HepG2 (cell line): ENCODE results near the gene RPL5. TPM values are rescaled to one million over a fixed set of nuclear protein-coding genes. Genes with fewer than 3 reads are reported as not detected.

Experiments
- FLYWCH1 ChIP-seq: sonication (generic); formaldehyde crosslinking; IDR thresholded peaks from 2 replicates; pipeline ENCODE4 v1.8.1; 2023; ENCODE audit warnings: mild to moderate bottlenecking, missing genetic modification reagents
- HIVEP1 ChIP-seq: sonication (generic); formaldehyde crosslinking; IDR thresholded peaks from 2 replicates; pipeline ENCODE4 v1.4.0; 2020; ENCODE audit warnings: mild to moderate bottlenecking, missing genetic modification reagents
- HMG20A ChIP-seq: IDR thresholded peaks from 2 replicates; pipeline ENCODE4 v1.6.1; 2016; ENCODE audit warnings: borderline replicate concordance
- IKZF4 ChIP-seq: sonication (generic); formaldehyde crosslinking; IDR thresholded peaks from 2 replicates; pipeline ENCODE4 v1.5.1; 2020; ENCODE audit warnings: borderline replicate concordance, mild to moderate bottlenecking, low read depth, missing genetic modification reagents; ENCODE audit errors: not compliant biosample characterization
- KDM4B ChIP-seq: sonication (generic); formaldehyde crosslinking; IDR thresholded peaks from 2 replicates; pipeline ENCODE4 v1.4.0; 2020; ENCODE audit warnings: missing genetic modification reagents
- RARA ChIP-seq: IDR thresholded peaks from 2 replicates; pipeline ENCODE4 v1.6.1; 2016; ENCODE audit warnings: missing genetic modification reagents, missing compliant biosample characterization
- SMARCC2 ChIP-seq: fragments of 450-650 bp; IDR thresholded peaks from 2 replicates; pipeline ENCODE4 v1.6.1; 2017; ENCODE audit warnings: antibody characterized with exemption, mild to moderate bottlenecking
- ZBTB7B ChIP-seq: sonication (generic); formaldehyde crosslinking; IDR thresholded peaks from 2 replicates; pipeline ENCODE4 v1.4.0; 2020; ENCODE audit warnings: missing genetic modification reagents
- ZMYM3 ChIP-seq: sonication (generic); formaldehyde crosslinking; IDR thresholded peaks from 2 replicates; pipeline ENCODE4 v1.5.1; 2020; ENCODE audit warnings: mild to moderate bottlenecking, missing genetic modification reagents
- ZNF207 ChIP-seq: fragments of 450-650 bp; IDR thresholded peaks from 2 replicates; pipeline ENCODE4 v1.6.1; 2016; ENCODE audit warnings: antibody characterized with exemption, borderline replicate concordance
- ZNF296 ChIP-seq: sonication (generic); formaldehyde crosslinking; conservative IDR thresholded peaks from 2 replicates; pipeline ENCODE4 v1.5.0; 2020; ENCODE audit warnings: mild to moderate bottlenecking, missing genetic modification reagents
- polyA plus RNA-seq, 8 experiments: library from polyadenylated mRNA; depleted of rRNA in 3 of 8; stranded (reverse) in 7 of 8; unstranded in 1 of 8; fragments of >200 nt; fragmentation: Illumina TruSeq in 4 of 8; extraction: Trizol in 4 of 8; gene quantifications; 2 replicates each; pipeline versions ENCODE4 v1.2.1 to v1.2.3, GENCODE V29; 2011 to 2016; ENCODE audit warnings: low read depth in 4 of 8, missing spikeins in 1 of 8, mixed read lengths in 1 of 8; ENCODE audit not compliant: insufficient read depth in 1 of 8
- total RNA-seq, 5 experiments: library from RNA; depleted of rRNA; stranded (reverse); fragments of >200 nt; fragmentation: Illumina TruSeq; extraction: Trizol; gene quantifications; 2 replicates each; pipeline ENCODE4 v1.2.3, GENCODE V29; 2016; ENCODE audit warnings: low read depth in 1 of 5
- TF ChIP-seq, protein P1 (sequence below): sonication (generic); formaldehyde crosslinking; IDR thresholded peaks from 2 replicates; pipeline ENCODE4 v1.4.0; 2020; ENCODE audit warnings: missing genetic modification reagents, borderline replicate concordance
- TF ChIP-seq, protein P2 (sequence below): sonication (generic); formaldehyde crosslinking; IDR thresholded peaks from 2 replicates; pipeline ENCODE4 v1.5.1; 2020; ENCODE audit warnings: mild to moderate bottlenecking, missing genetic modification reagents, moderate library complexity
- TF ChIP-seq, protein P3 (sequence below): sonication (generic); formaldehyde crosslinking; IDR thresholded peaks from 2 replicates; pipeline ENCODE4 v1.8.0; 2022; ENCODE audit warnings: mild to moderate bottlenecking, missing genetic modification reagents, moderate library complexity
- TF ChIP-seq, protein P4 (sequence below): IDR thresholded peaks from 2 replicates; pipeline ENCODE4 v1.6.1; 2012; ENCODE audit warnings: inconsistent platforms
- TF ChIP-seq, protein P5 (sequence below): sonication (generic); formaldehyde crosslinking; IDR thresholded peaks from 2 replicates; pipeline ENCODE4 v1.4.0; 2020; ENCODE audit warnings: mild to moderate bottlenecking, missing genetic modification reagents, borderline replicate concordance
- TF ChIP-seq, protein P6 (sequence below): sonication (generic); formaldehyde crosslinking; IDR thresholded peaks from 2 replicates; pipeline ENCODE4; 2020; ENCODE audit warnings: missing genetic modification reagents, mild to moderate bottlenecking, borderline replicate concordance

Gene RPL5
- total and polyA plus RNA-seq, 2 of the 13 experiments (the other 11 are each of a cell fraction or from before 2014, with no cell fraction given): 2,304 to 2,520 TPM

DNA sequence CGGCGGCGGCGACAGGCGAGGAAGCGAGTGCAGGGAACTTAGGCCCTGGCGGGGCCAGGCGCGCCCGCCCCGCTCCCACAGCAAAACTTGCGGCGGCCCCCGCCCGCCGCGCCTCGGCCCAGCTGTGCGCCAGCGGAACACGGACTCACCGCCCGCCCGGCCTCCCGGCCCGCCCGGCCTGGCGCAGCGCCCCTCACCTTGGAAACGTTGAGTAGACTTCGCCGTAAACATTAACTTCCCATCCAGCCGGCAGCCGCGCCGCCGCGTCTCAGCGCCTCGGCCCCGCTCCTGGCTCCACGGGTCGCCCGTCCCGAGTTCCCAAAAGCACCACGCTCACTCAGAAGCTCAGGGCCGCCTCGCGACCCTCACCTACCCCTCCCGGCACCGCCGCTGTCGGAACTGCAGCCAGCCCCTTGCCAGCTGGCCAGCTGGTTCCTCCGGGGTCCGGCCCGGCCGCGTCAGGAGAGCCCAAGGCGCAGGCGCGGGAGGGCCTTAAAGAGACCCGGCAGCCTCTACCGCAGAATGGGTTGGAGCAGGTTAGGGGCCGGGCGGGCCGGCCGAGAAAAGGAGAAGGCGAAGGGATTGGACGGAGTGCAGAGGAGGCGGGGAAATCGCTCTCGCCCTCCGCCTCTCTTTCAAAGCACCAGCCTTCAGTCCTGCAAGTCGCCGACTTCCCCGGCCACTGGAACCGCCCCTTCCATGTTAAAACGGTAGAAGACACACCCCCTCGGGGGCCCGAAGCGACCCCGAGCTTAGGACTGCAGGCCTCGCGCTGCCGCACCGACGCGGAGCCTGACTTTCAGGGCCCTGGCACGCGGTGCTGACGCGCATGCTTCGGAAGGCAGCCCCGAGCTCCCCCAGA, 47.0 kb upstream of the RPL5 start, which contains the start of gene EVI5 (continued):
- TF ChIP-seq ZNF296 (CRISPR knock-in tag) (peak; percentile 50; the same call in 1 of the 2 replicates), RARA (CRISPR knock-in tag) (peak; percentile 75), ZMYM3 (0 out of 2 replicates have a peak, but pooled peaks have one; percentile 4), IKZF4 (CRISPR knock-in tag) (peak; percentile 96), ZNF207 (no peak), FLYWCH1 (CRISPR knock-in tag) (peak; percentile 98; the same call in 1 of the 2 replicates), KDM4B (CRISPR knock-in tag) (peak; percentile 35; the same call in 1 of the 2 replicates), HIVEP1 (CRISPR knock-in tag) (peak; percentile 91), SMARCC2 (no peak), HMG20A (no peak), ZBTB7B (peak; percentile 91)
- TF ChIP-seq, protein P1, sequence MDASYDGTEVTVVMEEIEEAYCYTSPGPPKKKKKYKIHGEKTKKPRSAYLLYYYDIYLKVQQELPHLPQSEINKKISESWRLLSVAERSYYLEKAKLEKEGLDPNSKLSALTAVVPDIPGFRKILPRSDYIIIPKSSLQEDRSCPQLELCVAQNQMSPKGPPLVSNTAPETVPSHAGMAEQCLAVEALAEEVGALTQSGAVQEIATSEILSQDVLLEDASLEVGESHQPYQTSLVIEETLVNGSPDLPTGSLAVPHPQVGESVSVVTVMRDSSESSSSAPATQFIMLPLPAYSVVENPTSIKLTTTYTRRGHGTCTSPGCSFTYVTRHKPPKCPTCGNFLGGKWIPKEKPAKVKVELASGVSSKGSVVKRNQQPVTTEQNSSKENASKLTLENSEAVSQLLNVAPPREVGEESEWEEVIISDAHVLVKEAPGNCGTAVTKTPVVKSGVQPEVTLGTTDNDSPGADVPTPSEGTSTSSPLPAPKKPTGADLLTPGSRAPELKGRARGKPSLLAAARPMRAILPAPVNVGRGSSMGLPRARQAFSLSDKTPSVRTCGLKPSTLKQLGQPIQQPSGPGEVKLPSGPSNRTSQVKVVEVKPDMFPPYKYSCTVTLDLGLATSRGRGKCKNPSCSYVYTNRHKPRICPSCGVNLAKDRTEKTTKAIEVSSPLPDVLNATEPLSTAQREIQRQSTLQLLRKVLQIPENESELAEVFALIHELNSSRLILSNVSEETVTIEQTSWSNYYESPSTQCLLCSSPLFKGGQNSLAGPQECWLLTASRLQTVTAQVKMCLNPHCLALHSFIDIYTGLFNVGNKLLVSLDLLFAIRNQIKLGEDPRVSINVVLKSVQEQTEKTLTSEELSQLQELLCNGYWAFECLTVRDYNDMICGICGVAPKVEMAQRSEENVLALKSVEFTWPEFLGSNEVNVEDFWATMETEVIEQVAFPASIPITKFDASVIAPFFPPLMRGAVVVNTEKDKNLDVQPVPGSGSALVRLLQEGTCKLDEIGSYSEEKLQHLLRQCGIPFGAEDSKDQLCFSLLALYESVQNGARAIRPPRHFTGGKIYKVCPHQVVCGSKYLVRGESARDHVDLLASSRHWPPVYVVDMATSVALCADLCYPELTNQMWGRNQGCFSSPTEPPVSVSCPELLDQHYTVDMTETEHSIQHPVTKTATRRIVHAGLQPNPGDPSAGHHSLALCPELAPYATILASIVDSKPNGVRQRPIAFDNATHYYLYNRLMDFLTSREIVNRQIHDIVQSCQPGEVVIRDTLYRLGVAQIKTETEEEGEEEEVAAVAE (CRISPR knock-in tag): peak; percentile 93
- TF ChIP-seq, protein P2, sequence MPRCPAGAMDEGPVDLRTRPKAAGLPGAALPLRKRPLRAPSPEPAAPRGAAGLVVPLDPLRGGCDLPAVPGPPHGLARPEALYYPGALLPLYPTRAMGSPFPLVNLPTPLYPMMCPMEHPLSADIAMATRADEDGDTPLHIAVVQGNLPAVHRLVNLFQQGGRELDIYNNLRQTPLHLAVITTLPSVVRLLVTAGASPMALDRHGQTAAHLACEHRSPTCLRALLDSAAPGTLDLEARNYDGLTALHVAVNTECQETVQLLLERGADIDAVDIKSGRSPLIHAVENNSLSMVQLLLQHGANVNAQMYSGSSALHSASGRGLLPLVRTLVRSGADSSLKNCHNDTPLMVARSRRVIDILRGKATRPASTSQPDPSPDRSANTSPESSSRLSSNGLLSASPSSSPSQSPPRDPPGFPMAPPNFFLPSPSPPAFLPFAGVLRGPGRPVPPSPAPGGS: peak; percentile 95
- TF ChIP-seq, protein P3, sequence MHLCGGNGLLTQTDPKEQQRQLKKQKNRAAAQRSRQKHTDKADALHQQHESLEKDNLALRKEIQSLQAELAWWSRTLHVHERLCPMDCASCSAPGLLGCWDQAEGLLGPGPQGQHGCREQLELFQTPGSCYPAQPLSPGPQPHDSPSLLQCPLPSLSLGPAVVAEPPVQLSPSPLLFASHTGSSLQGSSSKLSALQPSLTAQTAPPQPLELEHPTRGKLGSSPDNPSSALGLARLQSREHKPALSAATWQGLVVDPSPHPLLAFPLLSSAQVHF (CRISPR knock-in tag): peak; percentile 96
- TF ChIP-seq, protein P4, sequence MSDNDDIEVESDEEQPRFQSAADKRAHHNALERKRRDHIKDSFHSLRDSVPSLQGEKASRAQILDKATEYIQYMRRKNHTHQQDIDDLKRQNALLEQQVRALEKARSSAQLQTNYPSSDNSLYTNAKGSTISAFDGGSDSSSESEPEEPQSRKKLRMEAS: peak; percentile 100
- TF ChIP-seq, protein P5, sequence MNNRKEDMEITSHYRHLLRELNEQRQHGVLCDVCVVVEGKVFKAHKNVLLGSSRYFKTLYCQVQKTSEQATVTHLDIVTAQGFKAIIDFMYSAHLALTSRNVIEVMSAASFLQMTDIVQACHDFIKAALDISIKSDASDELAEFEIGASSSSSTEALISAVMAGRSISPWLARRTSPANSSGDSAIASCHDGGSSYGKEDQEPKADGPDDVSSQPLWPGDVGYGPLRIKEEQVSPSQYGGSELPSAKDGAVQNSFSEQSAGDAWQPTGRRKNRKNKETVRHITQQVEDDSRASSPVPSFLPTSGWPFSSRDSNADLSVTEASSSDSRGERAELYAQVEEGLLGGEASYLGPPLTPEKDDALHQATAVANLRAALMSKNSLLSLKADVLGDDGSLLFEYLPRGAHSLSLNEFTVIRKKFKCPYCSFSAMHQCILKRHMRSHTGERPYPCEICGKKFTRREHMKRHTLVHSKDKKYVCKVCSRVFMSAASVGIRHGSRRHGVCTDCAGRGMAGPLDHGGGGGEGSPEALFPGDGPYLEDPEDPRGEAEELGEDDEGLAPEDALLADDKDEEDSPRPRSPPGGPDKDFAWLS (CRISPR knock-in tag): no peak; the same call in 1 of the 2 replicates
- TF ChIP-seq, protein P6, sequence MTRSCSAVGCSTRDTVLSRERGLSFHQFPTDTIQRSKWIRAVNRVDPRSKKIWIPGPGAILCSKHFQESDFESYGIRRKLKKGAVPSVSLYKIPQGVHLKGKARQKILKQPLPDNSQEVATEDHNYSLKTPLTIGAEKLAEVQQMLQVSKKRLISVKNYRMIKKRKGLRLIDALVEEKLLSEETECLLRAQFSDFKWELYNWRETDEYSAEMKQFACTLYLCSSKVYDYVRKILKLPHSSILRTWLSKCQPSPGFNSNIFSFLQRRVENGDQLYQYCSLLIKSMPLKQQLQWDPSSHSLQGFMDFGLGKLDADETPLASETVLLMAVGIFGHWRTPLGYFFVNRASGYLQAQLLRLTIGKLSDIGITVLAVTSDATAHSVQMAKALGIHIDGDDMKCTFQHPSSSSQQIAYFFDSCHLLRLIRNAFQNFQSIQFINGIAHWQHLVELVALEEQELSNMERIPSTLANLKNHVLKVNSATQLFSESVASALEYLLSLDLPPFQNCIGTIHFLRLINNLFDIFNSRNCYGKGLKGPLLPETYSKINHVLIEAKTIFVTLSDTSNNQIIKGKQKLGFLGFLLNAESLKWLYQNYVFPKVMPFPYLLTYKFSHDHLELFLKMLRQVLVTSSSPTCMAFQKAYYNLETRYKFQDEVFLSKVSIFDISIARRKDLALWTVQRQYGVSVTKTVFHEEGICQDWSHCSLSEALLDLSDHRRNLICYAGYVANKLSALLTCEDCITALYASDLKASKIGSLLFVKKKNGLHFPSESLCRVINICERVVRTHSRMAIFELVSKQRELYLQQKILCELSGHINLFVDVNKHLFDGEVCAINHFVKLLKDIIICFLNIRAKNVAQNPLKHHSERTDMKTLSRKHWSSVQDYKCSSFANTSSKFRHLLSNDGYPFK (CRISPR knock-in tag): peak; percentile 94; the same call in 1 of the 2 replicates
